HG03045 (cell line): ENCODE data around the gene VAC14.
"Not testable (repeated sequence)": the region's sequence is repeated elsewhere in the genome, so short reads cannot be mapped to it uniquely, and the experiment has no call there.

Source experiments
- ATAC-seq: cut with Tn5 transposase; IDR thresholded peaks from one replicate; pipeline ENCODE4 v1.9.1; 2021; ENCODE audit warnings: mild to moderate bottlenecking, moderate library complexity; ENCODE audit not compliant: unreplicated experiment

The VAC14 gene

GRCh38 chr16:70745536-70746025, 55.4 kb downstream of the VAC14 start:
- no peak for ATAC-seq

- no peak for ATAC-seq
Observed at GRCh38 chr16:70744366-70744765, 56.6 kb downstream of the VAC14 start.

- no peak for ATAC-seq
Observed at GRCh38 chr16:70743791-70744190, 57.2 kb downstream of the VAC14 start.

- ATAC-seq: not testable (repeated sequence)
Observed at GRCh38 chr16:70742967-70743366, 58.0 kb downstream of the VAC14 start.

GRCh38 chr16:70741783-70742125, 59.2 kb downstream of the VAC14 start:
- no peak for ATAC-seq

- no peak for ATAC-seq
Observed at GRCh38 chr16:70740914-70741782, 59.8 kb downstream of the VAC14 start.

- ATAC-seq: no peak
Observed at GRCh38 chr16:70740174-70740913, 60.6 kb downstream of the VAC14 start.

GRCh38 chr16:70739389-70739788, 61.6 kb downstream of the VAC14 start:
- ATAC-seq: no peak

GRCh38 chr16:70738083-70738977, 62.6 kb downstream of the VAC14 start:
- ATAC-seq: no peak

- peak; percentile 81 for ATAC-seq
Observed at GRCh38 chr16:70737377-70738082, 63.4 kb downstream of the VAC14 start.

- no peak for ATAC-seq
Observed at GRCh38 chr16:70736465-70737376, 64.2 kb downstream of the VAC14 start.

- ATAC-seq: no peak
Observed at GRCh38 chr16:70735141-70735979, 65.6 kb downstream of the VAC14 start.

GRCh38 chr16:70734522-70735095, 66.3 kb downstream of the VAC14 start:
- no peak for ATAC-seq

- ATAC-seq: no peak
Observed at GRCh38 chr16:70730944-70731343, 70.0 kb downstream of the VAC14 start.

GRCh38 chr16:70730031-70730430, 70.9 kb downstream of the VAC14 start:
- ATAC-seq: no peak

GRCh38 chr16:70729292-70729691, 71.7 kb downstream of the VAC14 start:
- ATAC-seq: no peak

- ATAC-seq: no peak
Observed at GRCh38 chr16:70728150-70728549, 72.8 kb downstream of the VAC14 start.

GRCh38 chr16:70726892-70727361, 74.0 kb downstream of the VAC14 start:
- ATAC-seq: no peak
